Immature natural killer cell (primary cell): Measurements from ENCODE around the gene IGF1R. TPM values are rescaled to one million over a fixed set of nuclear protein-coding genes. Genes with fewer than 3 reads are reported as not detected.
"Not testable (repeated sequence)": the region's sequence is repeated elsewhere in the genome, so short reads cannot be mapped to it uniquely, and the experiment has no call there.

Experiments used
- DNase-seq, 3 donors: peaks; one replicate each; pipeline ENCODE4 v3.0.0; 2022; ENCODE audit warnings: mixed read lengths in 1 of 3
- H3K27ac Mint-ChIP-seq, 6 donors: one replicate each; pipeline ENCODE4 v1.8.0; 2020; ENCODE audit warnings: mixed read lengths in 6 of 6, mild to moderate bottlenecking in 5 of 6, inconsistent platforms in 4 of 6, moderate library complexity in 3 of 6
- H3K27me3 Mint-ChIP-seq, 3 donors: one replicate each; pipeline ENCODE4 v1.8.0; 2020 to 2021; ENCODE audit warnings: low read depth in 3 of 3, mild to moderate bottlenecking in 3 of 3, mixed read lengths in 3 of 3, moderate library complexity in 3 of 3, inconsistent platforms in 1 of 3
- H3K36me3 Mint-ChIP-seq, 3 donors: one replicate each; pipeline ENCODE4 v1.8.0; 2020; ENCODE audit warnings: mixed read lengths in 3 of 3, inconsistent platforms in 2 of 3, mild to moderate bottlenecking in 2 of 3
- H3K4me1 Mint-ChIP-seq, 2 donors: one replicate each; pipeline ENCODE4 v1.8.0; 2020; ENCODE audit warnings: inconsistent platforms in 2 of 2, mild to moderate bottlenecking in 2 of 2, mixed read lengths in 2 of 2, moderate library complexity in 1 of 2
- H3K4me3 Mint-ChIP-seq, 5 donors: one replicate each; pipeline ENCODE4 v1.8.0; 2020; ENCODE audit warnings: mild to moderate bottlenecking in 5 of 5, mixed read lengths in 5 of 5, inconsistent platforms in 3 of 5, moderate library complexity in 3 of 5
- H3K9me3 Mint-ChIP-seq, 6 donors: one replicate each; pipeline ENCODE4 v1.8.0; 2020; ENCODE audit warnings: mild to moderate bottlenecking in 6 of 6, mixed read lengths in 6 of 6, inconsistent platforms in 4 of 6, moderate library complexity in 3 of 6
- polyA plus RNA-seq, 3 donors: library from polyadenylated mRNA; unstranded; fragments of 300-500 nt; fragmentation: Illumina TruSeq; gene quantifications; one replicate each; pipeline ENCODE4 v1.2.3, GENCODE V29; 2021

Gene IGF1R
- polyA plus RNA-seq, 3 donors from 2014 or later, result 1.4 to 4.7 (median 1.4) TPM

DNA sequence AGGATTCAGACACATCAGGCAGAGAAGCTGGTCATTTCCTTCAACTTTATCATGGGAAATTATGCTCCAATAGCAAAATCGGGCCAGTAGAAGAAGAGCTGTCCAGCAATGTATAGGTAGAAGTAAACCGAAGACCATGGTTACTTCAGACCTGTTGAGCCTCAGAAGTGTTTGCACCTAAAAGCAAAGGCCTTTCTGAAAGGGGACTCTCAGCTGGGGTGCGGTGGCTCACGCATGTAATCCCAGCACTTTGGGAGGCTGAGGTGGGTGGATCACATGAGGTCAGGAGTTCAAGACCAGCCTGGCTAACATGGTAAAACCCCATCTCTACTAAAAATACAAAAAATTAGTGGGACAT is 316.8 kb downstream of the IGF1R start:
- Mint-ChIP-seq H3K27me3 (peaks cover 0 to 14% (median 0%) of the 10 kb centered on the region in 3 donors), H3K4me1 (peaks cover 13 to 14% of the 10 kb centered on the region in 2 donors), H3K36me3 (peaks cover 26 to 28% (median 26%) of the 10 kb centered on the region in 3 donors)
- DNase-seq, H3K27ac Mint-ChIP-seq, H3K9me3 Mint-ChIP-seq, H3K4me3 Mint-ChIP-seq: not testable (repeated sequence)

GRCh38 chr15:98965597-98965996 is 317.3 kb downstream of the IGF1R start:
- peaks cover 0 to 17% (median 0%) of the 10 kb centered on the region in 3 donors for H3K27me3 Mint-ChIP-seq
- H3K27ac Mint-ChIP-seq, result no peak overlapping the region
- peaks cover 11 to 12% of the 10 kb centered on the region in 2 donors for H3K4me1 Mint-ChIP-seq
- no peaks in the 10 kb centered on the region for H3K9me3 Mint-ChIP-seq
- DNase-seq, result no peak
- H3K4me3 Mint-ChIP-seq, result no peak overlapping the region
- H3K36me3 Mint-ChIP-seq, result peaks cover 24 to 28% (median 26%) of the 10 kb centered on the region in 3 donors

DNA sequence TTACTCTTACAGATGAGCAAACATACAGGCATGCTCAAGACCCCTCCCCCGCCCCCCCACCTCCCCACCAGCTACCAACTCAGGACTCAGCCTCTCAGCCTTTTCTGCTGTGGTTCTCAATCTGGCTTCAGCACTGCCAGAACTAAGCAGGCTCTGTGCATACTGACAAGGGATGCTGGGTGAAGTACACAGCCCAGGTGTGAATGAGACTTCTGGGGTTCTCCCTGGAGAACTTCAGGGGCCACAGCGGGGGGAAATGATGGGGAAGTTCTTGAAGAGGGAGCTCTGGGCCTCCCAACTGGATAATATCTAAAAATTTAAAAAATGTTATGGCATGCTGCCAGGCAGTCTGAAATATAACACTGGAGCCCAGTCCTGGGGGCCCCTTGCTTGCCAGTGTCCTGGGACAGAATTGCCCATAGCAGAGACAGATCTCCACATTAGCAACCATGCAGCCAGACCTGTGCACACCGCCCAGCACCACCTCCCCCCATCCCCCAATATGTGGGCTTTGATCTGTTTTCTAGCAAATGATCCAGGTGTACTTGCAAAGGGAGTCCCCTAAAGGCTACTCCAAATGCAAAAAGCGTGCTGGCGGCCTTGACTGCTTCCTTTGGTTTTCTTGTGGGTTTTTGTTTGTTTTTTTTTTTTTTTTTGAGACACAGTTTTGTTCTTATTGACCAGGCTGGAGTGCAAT is 317.9 kb downstream of the IGF1R start:
- no peak for DNase-seq
- peaks cover 19 to 24% (median 23%) of the 10 kb centered on the region in 3 donors for H3K36me3 Mint-ChIP-seq
- peaks cover 0 to 18% (median 0%) of the 10 kb centered on the region in 3 donors for H3K27me3 Mint-ChIP-seq
- H3K4me3 Mint-ChIP-seq, result no peak overlapping the region
- H3K4me1 Mint-ChIP-seq, result peaks cover 8 to 11% of the 10 kb centered on the region in 2 donors
- no peak overlapping the region for H3K27ac Mint-ChIP-seq
- no peaks in the 10 kb centered on the region for H3K9me3 Mint-ChIP-seq

DNA sequence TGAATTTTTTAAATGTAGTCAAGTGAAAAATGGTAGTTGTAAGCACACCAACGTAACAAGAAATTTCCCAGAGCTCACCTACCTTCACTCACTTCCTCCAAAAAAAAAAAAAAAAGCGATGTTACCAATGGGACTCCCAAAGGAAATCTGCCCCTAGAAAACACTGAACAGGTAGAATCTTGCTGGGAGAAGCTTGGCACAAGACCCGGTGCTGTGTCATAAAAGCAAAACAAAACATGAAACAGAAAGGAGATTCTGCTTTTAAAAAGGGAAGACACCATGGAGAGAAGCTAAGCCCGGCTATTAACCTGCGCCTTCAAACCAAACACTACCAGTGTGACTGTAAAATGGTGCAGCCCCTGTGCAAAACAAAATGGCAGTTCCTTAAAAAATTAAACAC is 318.8 kb downstream of the IGF1R start:
- H3K4me3 Mint-ChIP-seq, result no peak overlapping the region

GRCh38 chr15:98967916-98968315 is 319.6 kb downstream of the IGF1R start:
- Mint-ChIP-seq H3K27me3 (peaks cover 0 to 18% (median 0%) of the 10 kb centered on the region in 3 donors), H3K9me3 (no peaks in the 10 kb centered on the region), H3K36me3 (peaks cover 3 to 9% (median 9%) of the 10 kb centered on the region in 3 donors), H3K4me1 (peaks cover 8 to 11% of the 10 kb centered on the region in 2 donors), H3K4me3 (no peak overlapping the region), H3K27ac (peak overlapping the region in 1 of 6 donors; percentile 19)
- no peak for DNase-seq

More for the DNA sequence above, 318.8 kb downstream of the IGF1R start:
- Mint-ChIP-seq H3K36me3 (peaks cover 10 to 17% (median 17%) of the 10 kb centered on the region in 3 donors), H3K27ac (no peak overlapping the region), H3K27me3 (peaks cover 0 to 18% (median 0%) of the 10 kb centered on the region in 3 donors), H3K9me3 (no peaks in the 10 kb centered on the region), H3K4me1 (peaks cover 8 to 11% of the 10 kb centered on the region in 2 donors)
- DNase-seq, result no peak

DNA sequence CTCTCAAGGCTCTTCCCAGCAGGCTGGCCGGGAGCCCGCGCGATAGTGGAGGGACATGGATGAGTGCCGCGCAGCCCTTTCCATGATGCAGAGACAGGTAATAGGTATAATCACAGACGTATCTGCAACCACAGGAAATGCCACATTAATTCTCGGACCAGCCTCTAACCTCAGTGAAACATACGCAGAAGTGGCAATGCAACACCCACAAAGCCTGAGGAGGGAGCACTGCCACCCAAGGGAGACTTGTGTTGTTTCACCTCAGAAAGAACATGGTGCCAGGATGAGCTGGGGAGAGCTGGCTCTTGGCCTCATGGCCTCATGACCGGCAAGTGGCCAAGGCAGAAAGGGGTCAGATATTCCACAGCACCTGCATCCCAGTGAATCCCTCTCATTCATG is 320.2 kb downstream of the IGF1R start:
- Mint-ChIP-seq H3K27me3 (peaks cover 0 to 18% (median 0%) of the 10 kb centered on the region in 3 donors), H3K9me3 (no peaks in the 10 kb centered on the region), H3K27ac (peak overlapping the region in 2 of 6 donors; percentile 46 to 49), H3K36me3 (peaks cover 3% of the 10 kb centered on the region in 3 donors), H3K4me3 (no peak overlapping the region), H3K4me1 (peaks cover 8 to 11% of the 10 kb centered on the region in 2 donors)
- DNase-seq, result no peak

GRCh38 chr15:98969126-98969735 is 320.9 kb downstream of the IGF1R start:
- DNase-seq, result no peak
- Mint-ChIP-seq H3K27me3 (peaks cover 0 to 18% (median 1%) of the 10 kb centered on the region in 3 donors), H3K9me3 (no peaks in the 10 kb centered on the region), H3K36me3 (peaks cover 0 to 3% (median 0%) of the 10 kb centered on the region in 3 donors), H3K4me3 (no peak overlapping the region), H3K4me1 (peaks cover 8 to 11% of the 10 kb centered on the region in 2 donors), H3K27ac (peak overlapping the region in 1 of 6 donors; percentile 10)

DNA sequence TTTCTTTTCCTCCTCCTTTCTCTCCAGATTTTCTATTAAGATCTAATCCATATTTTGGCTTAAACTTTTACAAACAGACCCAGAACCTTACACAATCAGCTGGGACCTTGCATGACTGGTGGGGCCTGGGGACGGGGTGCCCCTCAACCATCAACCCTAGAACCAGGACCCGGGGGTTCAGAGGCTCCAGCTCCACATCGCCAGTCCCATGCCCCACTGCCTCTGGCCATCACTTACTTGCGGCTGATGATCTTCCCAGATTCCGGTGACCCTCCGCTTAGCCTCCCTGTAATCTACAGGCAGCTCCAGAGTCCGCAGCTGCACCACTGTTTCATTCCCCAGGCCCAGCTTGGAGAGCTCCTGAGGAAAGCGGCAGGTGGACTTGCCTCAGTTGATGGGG is 322.5 kb downstream of the IGF1R start:
- no peak for DNase-seq
- H3K4me1 Mint-ChIP-seq, result peaks cover 8 to 11% of the 10 kb centered on the region in 2 donors

DNA sequence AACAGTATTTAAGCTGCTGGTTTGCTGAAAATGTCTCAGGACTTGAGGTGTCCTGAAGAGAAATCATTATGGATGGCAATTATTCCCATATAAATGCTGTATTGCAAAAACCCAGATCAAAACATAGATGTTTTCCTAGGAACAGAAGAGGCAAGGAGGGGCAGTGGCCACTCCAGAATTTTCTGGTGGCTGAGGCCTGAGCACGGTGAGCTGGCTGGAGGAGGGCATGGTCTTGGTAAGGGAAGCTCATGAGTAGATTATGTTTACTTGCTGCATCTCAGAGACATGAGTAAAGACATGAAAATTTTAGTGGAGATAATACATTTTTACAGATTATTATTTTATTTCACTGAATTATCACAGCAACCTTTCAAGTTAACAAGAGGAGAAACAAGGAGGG is 328.2 kb downstream of the IGF1R start:
- no peaks in the 10 kb centered on the region for H3K9me3 Mint-ChIP-seq
- peaks cover 0 to 1% (median 0%) of the 10 kb centered on the region in 3 donors for H3K27me3 Mint-ChIP-seq
- H3K27ac Mint-ChIP-seq, result no peak overlapping the region
- DNase-seq, result no peak
- H3K4me1 Mint-ChIP-seq, result no peaks in the 10 kb centered on the region
- no peak overlapping the region for H3K4me3 Mint-ChIP-seq
- no peaks in the 10 kb centered on the region for H3K36me3 Mint-ChIP-seq

More for the DNA sequence above, 322.5 kb downstream of the IGF1R start:
- Mint-ChIP-seq H3K27ac (no peak overlapping the region), H3K36me3 (no peaks in the 10 kb centered on the region), H3K4me3 (no peak overlapping the region), H3K9me3 (no peaks in the 10 kb centered on the region), H3K27me3 (peaks cover 0 to 16% (median 1%) of the 10 kb centered on the region in 3 donors)

DNA sequence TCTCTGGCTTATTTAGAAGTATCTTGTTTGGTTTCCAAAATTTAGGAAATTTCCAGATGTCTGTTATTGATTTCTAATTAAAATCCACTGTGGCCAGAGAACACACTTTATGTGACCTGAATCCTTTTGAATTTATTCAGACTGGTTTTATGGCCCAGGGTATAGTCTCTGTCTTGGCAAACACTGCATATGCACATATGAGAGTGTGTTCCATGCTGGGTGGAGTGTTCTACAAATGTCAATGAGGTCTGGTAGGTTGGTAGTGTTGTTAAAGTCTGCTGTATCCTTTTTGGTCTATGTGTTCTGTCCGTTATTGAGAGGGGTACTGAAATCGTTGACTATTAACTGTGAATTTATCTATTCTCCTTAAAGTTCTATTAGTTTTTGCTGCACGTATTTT is 329.1 kb downstream of the IGF1R start:
- H3K27me3 Mint-ChIP-seq, result peaks cover 0 to 4% (median 2%) of the 10 kb centered on the region in 3 donors
- H3K36me3 Mint-ChIP-seq, result no peaks in the 10 kb centered on the region
- H3K4me1 Mint-ChIP-seq, result peaks cover 3 to 9% of the 10 kb centered on the region in 2 donors
- H3K4me3 Mint-ChIP-seq, result no peak overlapping the region
- H3K9me3 Mint-ChIP-seq, result no peaks in the 10 kb centered on the region
- H3K27ac Mint-ChIP-seq, result no peak overlapping the region
- no peak for DNase-seq

DNA sequence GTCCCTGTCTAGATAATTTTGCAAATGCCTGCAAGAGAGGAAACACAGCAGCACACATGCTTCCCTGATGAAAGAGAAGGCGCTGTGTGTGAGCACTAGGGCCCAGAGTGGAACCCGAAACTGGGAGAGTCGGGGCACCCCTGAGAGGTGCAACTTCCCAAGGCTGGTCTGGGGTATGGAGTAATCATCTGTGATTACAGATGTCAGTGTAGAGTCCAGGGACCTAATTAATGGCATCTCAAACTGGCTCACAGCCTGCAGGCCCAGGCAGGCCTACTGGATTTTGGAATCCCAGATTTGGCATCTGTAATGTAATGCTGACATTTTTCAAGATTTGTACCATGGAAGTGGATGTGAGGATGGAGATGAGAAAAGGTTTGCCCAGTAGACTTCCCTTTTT is 329.8 kb downstream of the IGF1R start:
- H3K4me1 Mint-ChIP-seq, result peaks cover 3 to 9% of the 10 kb centered on the region in 2 donors
- no peak for DNase-seq
- H3K4me3 Mint-ChIP-seq, result no peak overlapping the region
- no peak overlapping the region for H3K27ac Mint-ChIP-seq
- no peaks in the 10 kb centered on the region for H3K9me3 Mint-ChIP-seq
- no peaks in the 10 kb centered on the region for H3K36me3 Mint-ChIP-seq
- peaks cover 0 to 7% (median 2%) of the 10 kb centered on the region in 3 donors for H3K27me3 Mint-ChIP-seq

- Mint-ChIP-seq H3K27ac (peak overlapping the region in 4 of 6 donors; percentile 33 to 67 (median 36)), H3K9me3 (peaks cover 0 to 2% (median under 1%) of the 10 kb centered on the region in 6 donors), H3K4me1 (peaks cover 3 to 9% of the 10 kb centered on the region in 2 donors), H3K36me3 (peaks cover 0 to 2% (median 1%) of the 10 kb centered on the region in 3 donors), H3K4me3 (no peak overlapping the region), H3K27me3 (peaks cover 0 to 6% (median 2%) of the 10 kb centered on the region in 3 donors)
- no peak for DNase-seq
Observed at GRCh38 chr15:98980899-98981228, 332.5 kb downstream of the IGF1R start.

DNA sequence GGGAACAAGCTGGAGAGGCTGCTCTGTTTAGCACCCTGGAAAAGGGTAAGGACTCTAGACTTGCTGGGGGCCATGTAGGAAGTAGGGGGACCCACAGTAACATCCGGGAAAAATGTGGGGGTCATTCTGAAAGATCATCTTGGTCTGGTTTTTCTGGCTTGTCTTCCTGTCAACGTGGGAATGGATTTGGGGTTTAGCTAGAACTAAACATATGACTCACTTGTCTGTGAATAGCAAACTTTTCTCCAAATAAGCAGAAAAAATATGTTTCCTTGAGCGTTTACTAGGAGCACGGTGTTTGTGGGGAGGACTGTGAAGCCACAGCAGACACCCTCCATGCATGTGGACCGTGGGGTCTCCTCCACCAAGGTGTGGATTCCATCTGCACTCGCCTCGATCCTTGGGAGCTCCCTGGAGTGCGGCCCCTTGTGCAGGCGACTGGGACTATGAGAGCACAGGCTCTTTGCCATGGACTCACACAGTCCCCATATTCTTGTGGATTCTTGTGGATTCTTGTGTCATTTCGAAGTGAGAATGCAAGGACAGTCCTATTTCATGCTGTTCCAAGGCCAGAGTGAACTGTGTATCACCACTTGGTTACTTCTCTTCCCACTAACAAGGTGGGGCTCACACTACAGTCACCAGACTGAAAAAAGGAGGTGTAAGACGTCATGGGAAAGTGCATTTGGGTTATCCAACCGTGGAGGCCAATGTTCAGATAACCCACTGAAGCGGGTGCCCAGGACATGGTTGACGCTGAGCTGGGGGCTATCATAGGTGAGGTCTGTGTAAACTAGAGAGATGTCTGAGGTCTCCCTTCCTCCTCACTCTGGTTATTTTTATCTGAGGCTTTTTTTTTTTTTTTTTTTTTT is 333.7 kb downstream of the IGF1R start:
- H3K27ac Mint-ChIP-seq, result peak overlapping the region in 3 of 6 donors; percentile 54 to 72 (median 70)
- peaks cover 3 to 9% of the 10 kb centered on the region in 2 donors for H3K4me1 Mint-ChIP-seq
- peak; percentile 42 to 65 (median 62) for DNase-seq
- peaks cover 3 to 7% (median 3%) of the 10 kb centered on the region in 3 donors for H3K36me3 Mint-ChIP-seq
- peaks cover 2 to 8% (median 6%) of the 10 kb centered on the region in 3 donors for H3K27me3 Mint-ChIP-seq
- peaks cover 0 to 12% (median 7%) of the 10 kb centered on the region in 6 donors for H3K9me3 Mint-ChIP-seq
- H3K4me3 Mint-ChIP-seq, result peak overlapping the region in 2 of 5 donors; percentile 15 to 48
